H1 (cell line): ENCODE measurements around the gene NME9. TPM values are rescaled to one million over a fixed set of nuclear protein-coding genes. Genes with fewer than 3 reads are reported as not detected.

ENCODE experiments used
- NRF1 ChIP-seq: IDR thresholded peaks from 2 replicates; pipeline ENCODE4 v1.6.1; 2011; ENCODE audit warnings: mild to moderate bottlenecking, low read depth, low read length, improper control_type of control experiment
- polyA plus RNA-seq, 7 experiments: library from polyadenylated mRNA; depleted of rRNA in 3 of 7; stranded (reverse) in 5 of 7; unstranded in 2 of 7; fragments of >200 nt in 5 of 7; fragments of 200-250 nt in 2 of 7; gene quantifications; 1 replicate in 5 of 7; 2 replicates in 1 of 7; 4 replicates in 1 of 7; pipeline versions ENCODE4 v1.2.1 to v1.2.3, GENCODE V29; 2011 to 2013; ENCODE audit warnings: missing spikeins in 2 of 7, mixed read lengths in 2 of 7
- total RNA-seq: library from RNA; stranded (reverse); fragmentation: NEBNext Ultra II Directional; extraction: Animal tissue kit (Norgen Biotek cat#: 25700); gene quantifications from 2 replicates; pipeline ENCODE4 v1.2.1, GENCODE V29; 2021

NME9 gene
- total and polyA plus RNA-seq, 2 of the 8 experiments (the other 6 are each of a cell fraction or from before 2014, with no cell fraction given): 0.11 TPM; not detected in 1

- TF ChIP-seq NRF1: no peak
Observed at GRCh38 chr3:138347960-138348753, 18.5 kb upstream of the NME9 start, which contains the start of gene MRAS (continued).
